ENCODE measurements around the gene ZNF195. TPM values are rescaled to one million over a fixed set of nuclear protein-coding genes. Genes with fewer than 3 reads are reported as not detected.

The ZNF195 gene
- 22.1 TPM for total RNA-seq

GRCh38 chr11:3378426-3379423 lies at the start of gene ZNF195:
Gene ZNF195, minus strand, starts transcription at chr11:3379146. Its CDS starts 106 bp downstream, at chr11:3379040.

Small RNAs within 50 kb of the gene (small RNA-seq; reads per million reads assigned to genes)
- not detected for gene AC123788.2 (ENCODE audit: low replicate concordance)

Other genes starting within 250 kb of the ZNF195 start
- 41.8 TPM for gene OSBPL5, start 213.8 kb downstream of the ZNF195 start, total RNA-seq
- gene MRGPRG, start 160.3 kb downstream of the ZNF195 start, total RNA-seq, result not detected
- not detected for gene MRGPRE, start 146.7 kb downstream of the ZNF195 start, total RNA-seq

Data from metanephros (tissue), 2 donors.